Stimulated activated CD4-positive, alpha-beta T cell treated with anti-CD3 and anti-CD28 coated beads, Interleukin-12 subunit alpha, Interleukin-12 subunit beta, amount 100 ng/mL, for 4 hours (primary cell): ENCODE measurements around the gene MDN1.
A peak's percentile ranks its signal among the peaks of the same experiment; 100 is the strongest.
"Not testable (repeated sequence)": the region's sequence is repeated elsewhere in the genome, so short reads cannot be mapped to it uniquely, and the experiment has no call there.

Experiments
- DNase-seq: peaks from one replicate; pipeline ENCODE4 v3.0.0-alpha.2; 2020

The MDN1 gene

DNA sequence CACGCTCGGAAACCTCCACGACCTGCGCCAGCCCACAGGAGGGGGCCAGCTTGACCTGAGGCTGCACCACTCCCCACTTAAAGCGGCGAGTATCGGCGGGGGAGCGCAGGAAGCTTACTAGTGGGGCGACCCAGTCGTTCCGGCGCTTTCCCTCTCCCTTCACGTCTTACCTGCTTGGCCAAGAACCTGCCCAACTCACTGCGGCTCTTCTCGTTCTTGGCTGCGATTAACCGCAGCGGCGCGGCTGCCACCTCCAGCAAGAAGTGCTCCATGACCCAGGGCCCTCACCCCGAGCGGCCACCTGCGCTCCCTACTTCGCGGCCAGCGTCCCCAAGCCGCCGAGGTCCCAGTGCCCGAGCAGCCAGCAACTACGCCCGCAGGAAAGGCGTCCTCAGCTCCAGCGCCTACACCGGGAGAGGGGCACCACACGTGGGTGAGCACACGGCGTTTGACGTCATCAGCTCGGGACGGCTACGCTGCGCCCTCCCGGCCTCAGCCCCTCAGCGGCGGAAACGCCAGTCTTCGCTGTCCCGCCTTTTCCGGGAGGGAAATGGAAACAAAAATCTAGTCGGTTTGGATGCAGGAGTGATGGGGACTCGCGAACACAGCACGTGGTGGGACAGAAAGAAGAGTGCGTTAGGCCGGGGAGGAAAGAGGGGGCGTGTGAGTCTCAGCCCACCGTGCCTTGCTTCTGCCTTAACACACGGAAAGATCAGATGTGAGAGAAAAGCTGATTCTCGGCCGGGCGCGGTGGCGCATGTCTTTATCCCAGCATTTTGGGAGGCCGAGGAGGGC, at the start of gene MDN1:
Gene MDN1, minus strand, starts transcription at position 459 of the 795 bp plus-strand sequence. Its CDS starts 187 bp downstream, at position 272.
- DNase-seq = peak; percentile 83

GRCh38 chr6:89866024-89866678, 46.6 kb upstream of the MDN1 start:
- DNase-seq = no peak

DNA sequence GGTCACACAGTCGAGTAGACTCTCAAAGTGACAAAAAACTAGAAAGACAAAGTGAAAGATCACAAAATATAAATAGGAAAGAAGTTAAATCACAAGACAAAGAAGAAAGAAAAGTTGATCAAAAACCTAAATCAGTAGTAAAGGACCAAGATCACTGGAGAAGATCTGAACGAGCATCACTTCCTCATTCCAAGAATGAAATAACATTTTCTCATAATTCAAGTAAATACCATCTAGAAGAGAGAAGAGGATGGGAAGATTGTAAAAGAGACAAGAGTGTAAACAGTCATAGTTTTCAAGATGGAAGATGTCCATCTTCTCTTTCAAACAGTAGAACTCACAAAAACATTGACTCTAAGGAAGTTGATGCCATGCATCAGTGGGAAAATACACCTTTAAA, 43.1 kb upstream of the MDN1 start:
- no peak for DNase-seq

- no peak for DNase-seq
Observed at GRCh38 chr6:89862273-89862672, 42.7 kb upstream of the MDN1 start.

GRCh38 chr6:89859744-89860143, 40.1 kb upstream of the MDN1 start:
- no peak for DNase-seq

DNA sequence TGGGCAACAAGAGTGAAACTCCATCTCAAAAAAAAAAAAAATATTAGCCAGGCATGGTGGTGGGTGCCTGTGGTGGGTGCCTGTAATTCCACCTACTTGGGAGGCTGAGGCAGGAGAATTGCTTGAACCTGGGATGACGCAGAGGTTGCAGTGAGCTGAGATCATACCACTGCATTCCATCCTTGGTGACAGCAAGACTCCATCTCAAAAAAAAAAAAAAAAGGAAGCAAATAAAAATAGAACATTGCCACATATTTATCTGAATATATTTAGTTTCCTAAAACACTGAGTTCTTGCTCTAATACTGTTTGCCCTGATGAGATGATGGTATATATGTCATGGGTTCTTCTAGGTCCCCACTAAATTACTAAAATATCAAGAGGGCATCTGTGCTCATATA, 38.4 kb upstream of the MDN1 start:
- DNase-seq = no peak

GRCh38 chr6:89853068-89853467, 33.5 kb upstream of the MDN1 start:
- DNase-seq = no peak

GRCh38 chr6:89847513-89847912, 27.9 kb upstream of the MDN1 start:
- DNase-seq = not testable (repeated sequence)

- no peak for DNase-seq
Observed at GRCh38 chr6:89843070-89843469, 23.5 kb upstream of the MDN1 start.

DNA sequence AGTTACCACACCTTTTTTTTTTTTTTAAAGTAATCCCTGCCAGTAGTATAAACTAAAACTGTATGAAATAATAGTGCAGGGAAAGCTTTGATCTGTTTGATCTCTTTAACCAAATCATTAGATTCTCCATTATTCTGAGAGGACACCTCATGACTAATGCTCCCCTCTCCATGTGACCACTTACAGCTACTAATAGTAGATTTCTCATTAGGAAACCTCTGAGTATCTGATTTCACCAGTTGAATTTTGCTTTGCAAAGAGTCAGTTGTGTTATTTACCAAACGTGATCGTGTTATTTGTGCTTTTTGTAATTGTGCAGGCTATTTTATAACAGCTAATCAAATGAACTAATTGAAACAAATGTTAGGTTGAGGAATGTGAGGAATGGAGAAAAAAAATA, 22.6 kb upstream of the MDN1 start:
- no peak for DNase-seq

- no peak for DNase-seq
Observed at GRCh38 chr6:89840538-89840937, 20.9 kb upstream of the MDN1 start.

DNA sequence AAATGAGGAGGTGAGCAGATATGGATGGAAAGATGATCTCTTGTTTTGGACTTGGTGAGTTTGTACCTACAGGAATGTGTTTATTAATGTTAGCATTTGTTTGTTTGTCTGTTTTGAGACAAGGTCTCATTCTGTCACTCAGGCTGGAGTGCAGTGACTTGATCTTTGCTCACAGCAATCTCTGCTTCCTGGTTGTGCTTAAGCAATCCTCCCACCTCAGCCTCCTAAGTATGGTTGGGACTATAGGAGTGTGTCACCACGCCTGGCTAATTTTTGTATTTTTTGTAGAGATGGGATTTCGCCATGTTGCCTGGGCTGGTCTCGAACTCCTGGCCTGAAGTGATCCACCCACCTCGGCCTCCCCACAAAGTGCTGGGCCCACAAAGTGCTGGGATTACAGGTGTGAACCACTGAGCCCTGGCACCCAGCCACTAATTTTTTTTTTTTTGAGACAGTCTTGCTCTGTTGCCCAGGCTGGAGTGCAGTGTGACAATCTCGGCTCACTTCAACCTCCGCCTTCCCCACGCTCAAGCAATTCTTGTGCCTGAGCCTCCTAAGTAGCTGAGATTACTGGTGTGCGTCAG, 17.1 kb upstream of the MDN1 start:
- no peak for DNase-seq

GRCh38 chr6:89834884-89835792, 15.5 kb upstream of the MDN1 start:
- DNase-seq = no peak

GRCh38 chr6:89830170-89830809, 10.7 kb upstream of the MDN1 start:
- no peak for DNase-seq

GRCh38 chr6:89829472-89830169, 10.0 kb upstream of the MDN1 start, which contains the start of gene CASP8AP2:
TSS of gene CASP8AP2 (plus strand) at chr6:89829880.
- peak; percentile 88 for DNase-seq

GRCh38 chr6:89828988-89829471, 9.4 kb upstream of the MDN1 start:
- DNase-seq = no peak

GRCh38 chr6:89828475-89828987, 8.9 kb upstream of the MDN1 start:
- DNase-seq = not testable (repeated sequence)

GRCh38 chr6:89826029-89826528, 6.5 kb upstream of the MDN1 start:
- DNase-seq = no peak

DNA sequence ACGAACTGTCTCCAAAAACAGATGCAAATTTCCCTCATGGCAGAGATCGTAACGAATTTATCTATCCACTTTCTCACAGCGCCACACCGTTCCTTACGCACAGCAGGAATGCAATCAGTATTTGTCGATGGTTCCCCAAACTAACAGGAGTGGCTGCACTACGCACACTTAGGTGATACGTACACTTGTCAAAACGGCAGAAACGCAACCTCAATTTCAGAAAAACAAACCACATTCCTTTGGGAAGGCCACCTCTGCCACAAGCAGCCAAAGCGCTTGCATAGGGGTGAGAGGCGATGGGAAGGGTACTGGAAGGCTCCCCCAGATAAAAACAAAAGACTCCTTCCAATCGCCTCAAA, 638 bp downstream of the MDN1 start:
- no peak for DNase-seq

DNA sequence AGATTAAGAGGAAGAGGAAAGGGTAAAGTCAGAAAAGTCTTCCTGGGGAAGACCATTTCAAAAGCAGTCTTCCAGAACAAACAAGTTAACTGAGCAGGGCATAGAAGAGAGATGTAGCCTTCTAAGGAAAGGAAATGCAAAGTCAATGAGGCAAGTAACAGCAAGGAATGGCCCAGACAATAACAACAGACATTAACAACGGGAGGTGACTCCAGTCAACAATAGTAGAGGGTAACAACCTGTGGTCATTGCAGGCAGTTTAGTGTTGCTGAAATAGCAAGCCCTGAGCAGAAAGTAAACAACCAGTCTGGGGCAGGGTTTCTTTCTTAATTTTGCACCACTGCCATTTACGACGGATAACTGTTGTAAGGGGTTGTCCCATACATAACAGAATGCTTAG, 2.1 kb downstream of the MDN1 start:
- DNase-seq = no peak

DNA sequence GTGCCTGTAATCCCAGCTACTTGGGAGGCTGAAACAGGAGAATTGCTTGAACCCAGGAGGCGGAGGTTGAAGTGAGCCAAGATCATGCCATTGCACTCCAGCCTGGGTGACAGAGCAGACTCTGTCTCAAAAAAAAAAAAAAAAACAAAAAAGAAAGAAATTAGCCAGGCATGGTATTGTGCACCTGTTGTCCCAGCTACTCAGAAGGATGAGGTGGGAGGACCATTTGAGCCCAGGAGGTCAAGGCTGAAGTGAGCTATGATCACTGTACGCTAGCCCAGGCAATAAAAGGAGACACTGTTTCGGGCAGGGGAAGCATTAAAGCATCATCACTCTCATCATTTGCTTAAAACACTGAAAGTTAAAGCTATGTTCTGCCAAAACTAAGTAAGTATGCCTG, 6.2 kb downstream of the MDN1 start:
- not testable (repeated sequence) for DNase-seq
